Common myeloid progenitor, CD34-positive (primary cell): ENCODE data around the gene RASSF5.

ENCODE experiments used
- CTCF ChIA-PET: fragments of 350-600 bp; sonication (Branson Sonifier 250); formaldehyde crosslinking; loops from one replicate; lab custom pipeline; 2021; ENCODE audit warnings: antibody characterized with exemption; lab: Charles Lee
- POLR2A ChIA-PET: fragments of 350-600 bp; sonication (Branson Sonifier 250); formaldehyde crosslinking; loops from one replicate; lab custom pipeline; 2021; ENCODE audit warnings: antibody characterized with exemption; lab: Charles Lee
- DNase-seq, 3 donors: peaks; one replicate each; pipeline versions ENCODE4 v3.0.0 to v3.0.0-alpha.2; 2013
- H3K27ac ChIP-seq, 2 experiments: 1 replicate in 1 of 2; 2 replicates in 1 of 2; pipeline ENCODE4 v1.7.0; 2013; ENCODE audit warnings: inconsistent platforms in 2 of 2, low read length in 2 of 2, mild to moderate bottlenecking in 2 of 2, low read depth in 1 of 2, moderate library complexity in 1 of 2; ENCODE audit not compliant: severe bottlenecking in 2 of 2, insufficient read depth in 1 of 2, poor library complexity in 1 of 2
- H3K27me3 ChIP-seq, 5 experiments: replicated peaks in 2 of 5; 1 replicate in 3 of 5; 2 replicates in 2 of 5; pipeline versions ENCODE4 v1.6.1 to v1.7.0; 2013; ENCODE audit warnings: low read length in 4 of 5, mild to moderate bottlenecking in 2 of 5, moderate library complexity in 2 of 5, inconsistent platforms in 1 of 5; ENCODE audit not compliant: insufficient read depth in 5 of 5, control insufficient read depth in 4 of 5
- H3K36me3 ChIP-seq, 4 experiments: 1 replicate in 2 of 4; 2 replicates in 2 of 4; pipeline versions ENCODE4 v1.6.1 to v1.7.0; 2013; ENCODE audit warnings: low read length in 3 of 4, control low read depth in 1 of 4, mild to moderate bottlenecking in 1 of 4; ENCODE audit not compliant: control insufficient read depth in 4 of 4, insufficient read depth in 4 of 4
- H3K4me1 ChIP-seq, 4 experiments: 1 replicate in 3 of 4; 2 replicates in 1 of 4; pipeline versions ENCODE4 v1.6.1 to v1.7.1; 2013; ENCODE audit warnings: low read length in 3 of 4, mild to moderate bottlenecking in 3 of 4, control low read depth in 1 of 4, inconsistent platforms in 1 of 4, moderate library complexity in 1 of 4; ENCODE audit not compliant: control insufficient read depth in 4 of 4, insufficient read depth in 4 of 4; ENCODE audit errors: control extremely low read depth in 1 of 4
- H3K4me3 ChIP-seq, 7 experiments: 1 replicate in 4 of 7; 2 replicates in 3 of 7; pipeline versions ENCODE4 v1.5.1 to v1.7.0; 2013; ENCODE audit warnings: mild to moderate bottlenecking in 7 of 7, low read length in 6 of 7, moderate library complexity in 6 of 7, inconsistent platforms in 2 of 7, low read depth in 2 of 7, control low read depth in 1 of 7; ENCODE audit not compliant: insufficient read depth in 4 of 7, control insufficient read depth in 1 of 7; ENCODE audit errors: extremely low read depth in 1 of 7
- H3K9me3 ChIP-seq, 5 experiments: 1 replicate in 4 of 5; 2 replicates in 1 of 5; pipeline versions ENCODE4 v1.6.1 to v1.7.1; 2013; ENCODE audit warnings: low read length in 4 of 5, mild to moderate bottlenecking in 2 of 5, inconsistent platforms in 1 of 5, low read depth in 1 of 5, moderate library complexity in 1 of 5; ENCODE audit not compliant: control insufficient read depth in 4 of 5, insufficient read depth in 2 of 5; ENCODE audit errors: control extremely low read depth in 1 of 5
- WGBS: methylation state at CpG from one replicate; pipeline ENCODE4 v1.1.5; 2013; ENCODE audit not compliant: insufficient coverage; 5-methylcytosine and 5-hydroxymethylcytosine counted together

RASSF5 gene

DNA sequence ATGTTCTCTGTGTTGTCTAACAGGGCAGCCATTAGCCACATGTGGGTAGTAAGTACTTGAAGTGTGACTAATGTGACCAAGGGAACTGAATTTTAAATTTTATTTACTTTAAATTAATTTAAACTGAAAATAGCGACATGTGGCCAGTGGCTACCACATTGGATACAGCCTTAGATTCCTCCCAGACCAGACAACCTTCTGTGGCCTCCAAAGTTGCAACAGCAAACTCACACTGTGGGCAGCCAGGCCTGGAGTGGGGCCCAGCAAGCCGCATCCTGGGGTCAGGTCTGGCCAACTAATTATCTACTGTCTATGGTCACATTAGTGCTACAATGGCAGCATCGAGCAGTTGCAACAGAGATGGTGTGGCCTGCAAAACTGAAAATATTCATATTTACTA, 93.2 kb downstream of the RASSF5 start:
- ChIA-PET POLR2A (no interaction called here), CTCF (interaction anchor here (1.1 to 2.4 kb wide), 3 partner anchors 17 to 110 kb away, joined by 4 to 12 read pairs (median 5); no protein-coding TSS in a partner anchor)
- peaks cover 29 to 90% (median 54%) of the 10 kb centered on the region in 4 experiments for H3K36me3 ChIP-seq
- H3K27me3 ChIP-seq: no peaks in the 10 kb centered on the region
- 100% methylated on average over 2 of the region's 3 CpGs for WGBS
- no peak overlapping the region for H3K4me3 ChIP-seq
- no peak for DNase-seq
- H3K27ac ChIP-seq: no peak overlapping the region
- H3K4me1 ChIP-seq: no peaks in the 10 kb centered on the region
- H3K9me3 ChIP-seq: no peaks in the 10 kb centered on the region

DNA sequence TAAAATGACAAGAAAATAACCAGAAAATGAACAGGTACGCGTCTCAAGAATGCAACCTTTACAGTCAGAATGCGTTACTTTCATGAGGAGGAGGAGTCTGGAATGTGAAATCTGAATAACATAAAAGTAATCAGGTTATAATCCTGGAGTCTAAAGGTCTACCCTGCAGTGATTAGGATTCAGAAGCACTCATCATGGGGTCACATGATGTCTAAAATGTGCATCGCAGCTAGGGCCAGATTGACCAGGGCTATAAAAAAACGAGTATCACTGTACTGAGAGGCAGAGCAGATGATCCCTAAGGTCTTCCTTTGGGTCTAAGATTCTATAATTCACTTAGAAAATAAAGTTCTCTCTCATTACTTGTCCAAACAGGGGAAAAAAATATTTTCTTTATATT, 97.5 kb downstream of the RASSF5 start:
- Histone ChIP-seq H3K36me3 (peaks cover 14 to 69% (median 44%) of the 10 kb centered on the region in 4 experiments), H3K4me3 (no peak overlapping the region), H3K27me3 (no peaks in the 10 kb centered on the region), H3K27ac (no peak overlapping the region), H3K9me3 (no peaks in the 10 kb centered on the region), H3K4me1 (peaks cover 0 to 12% (median 5%) of the 10 kb centered on the region in 4 experiments)
- ChIA-PET POLR2A (no interaction called here), CTCF (interaction anchor here (0.6 to 1.0 kb wide), 2 partner anchors 13 to 197 kb away, joined by 3 to 5 read pairs; no protein-coding TSS in a partner anchor)
- WGBS: 95% methylated on average over 3 of the region's 5 CpGs
- DNase-seq: no peak

DNA sequence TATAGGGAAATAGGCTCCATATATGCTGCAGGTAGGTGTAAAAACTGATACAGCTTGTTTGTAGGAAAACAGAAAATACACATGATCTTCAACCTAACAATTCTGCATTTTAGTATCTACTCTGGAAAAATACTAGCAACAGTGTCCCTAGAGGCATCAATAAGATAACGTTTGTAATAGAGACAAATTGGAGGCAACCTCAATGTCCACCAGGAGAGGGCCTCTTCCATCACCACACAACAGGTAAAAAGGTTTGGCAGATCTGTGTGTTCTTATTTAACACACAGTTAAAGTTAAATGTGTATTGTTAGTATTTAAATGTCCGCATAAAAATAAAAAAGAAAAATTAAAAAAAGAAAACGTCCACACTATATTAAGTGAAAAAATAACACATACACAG, 99.5 kb downstream of the RASSF5 start:
- CTCF ChIA-PET: interaction anchor here (0.6 to 6.0 kb wide), 16 partner anchors 12 to 375 kb away, joined by 3 to 40 read pairs (median 3); partner anchors contain the start of gene DYRK3
- WGBS: no CpG with 5 or more reads among the region's 3 CpGs
- POLR2A ChIA-PET: no interaction called here

DNA sequence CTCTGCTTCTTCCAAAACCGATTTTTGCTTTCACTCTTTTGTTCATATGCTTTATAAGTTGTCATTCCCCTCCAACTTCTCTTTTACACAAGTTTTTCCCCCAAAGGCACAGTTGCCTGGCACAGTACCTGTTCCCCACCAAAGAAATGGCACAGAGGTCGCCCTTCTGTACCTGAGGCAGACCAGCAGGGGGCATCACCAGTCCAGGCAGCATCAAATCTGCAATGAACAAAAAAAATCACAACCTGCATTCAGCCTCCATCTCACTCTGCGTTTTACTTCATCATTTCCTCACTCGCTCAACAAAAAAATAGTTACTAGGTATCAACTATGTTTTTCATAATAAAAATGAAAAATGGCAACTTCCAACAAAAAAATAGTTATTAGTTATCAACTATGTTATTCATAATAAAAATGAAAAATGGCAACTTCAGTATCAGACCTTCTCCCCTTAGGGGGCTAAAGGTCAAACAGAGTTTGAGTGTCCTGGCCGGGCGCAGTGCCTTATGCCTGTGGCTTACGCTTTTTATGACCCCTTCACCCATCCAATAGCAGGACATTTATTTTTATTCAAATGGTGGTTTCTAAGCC, 100.9 kb downstream of the RASSF5 start:
- WGBS: 100% methylated on average over 2 of the region's 7 CpGs
- peak; percentile 56 to 73 (median 70) for DNase-seq
- Histone ChIP-seq H3K27me3 (no peaks in the 10 kb centered on the region), H3K4me3 (no peak overlapping the region), H3K27ac (no peak overlapping the region), H3K9me3 (no peaks in the 10 kb centered on the region), H3K4me1 (peaks cover 6 to 30% (median 17%) of the 10 kb centered on the region in 4 experiments), H3K36me3 (peaks cover 10 to 40% (median 27%) of the 10 kb centered on the region in 4 experiments)
- ChIA-PET CTCF (interaction anchor here (0.6 to 6.0 kb wide), 17 partner anchors 12 to 374 kb away, joined by 3 to 40 read pairs (median 4); partner anchors contain the start of gene DYRK3), POLR2A (no interaction called here)

More for the DNA sequence above, 99.5 kb downstream of the RASSF5 start:
- no peaks in the 10 kb centered on the region for H3K9me3 ChIP-seq
- DNase-seq: peak; percentile 54 to 77 (median 76)
- no peaks in the 10 kb centered on the region for H3K27me3 ChIP-seq
- H3K27ac ChIP-seq: no peak overlapping the region
- H3K36me3 ChIP-seq: peaks cover 13 to 53% (median 38%) of the 10 kb centered on the region in 4 experiments
- no peak overlapping the region for H3K4me3 ChIP-seq
- peaks cover 6 to 25% (median 16%) of the 10 kb centered on the region in 4 experiments for H3K4me1 ChIP-seq

DNA sequence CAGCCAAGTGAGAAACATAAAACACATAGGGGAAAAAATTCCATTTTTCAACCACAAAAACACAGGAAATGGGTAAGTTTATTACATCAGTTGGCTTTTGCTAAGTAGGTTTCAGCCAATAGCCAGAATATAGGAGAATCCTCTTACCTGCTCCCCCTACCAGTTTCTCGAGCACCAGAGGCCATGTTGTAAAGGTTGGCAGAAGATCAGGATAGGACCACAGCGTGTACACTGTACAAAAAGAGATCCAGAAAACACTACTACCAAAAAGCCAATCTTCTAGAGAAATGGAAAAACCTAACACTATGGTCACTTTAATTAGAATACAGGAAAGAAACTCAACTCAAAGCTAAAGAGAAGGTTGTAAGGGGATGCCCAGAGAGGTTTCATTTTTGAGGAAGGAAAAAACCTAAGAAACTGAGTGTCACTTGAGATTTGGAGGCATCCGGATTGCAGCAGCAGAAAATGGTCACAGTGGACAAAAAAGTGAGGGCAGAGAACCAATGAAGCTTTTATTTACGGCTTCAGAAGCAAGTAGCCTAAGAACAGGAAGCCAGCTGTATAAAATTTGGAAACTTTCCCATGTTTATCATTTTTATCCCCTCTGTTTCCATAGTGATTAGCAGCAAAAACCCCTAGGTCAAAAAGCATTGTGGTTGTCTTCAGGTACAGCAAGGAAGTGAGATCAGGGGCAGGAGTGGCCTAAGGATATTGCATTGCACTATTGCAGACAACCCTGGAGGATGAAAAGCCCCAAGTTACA, 102.1 kb downstream of the RASSF5 start:
- Histone ChIP-seq H3K36me3 (peaks cover 5 to 30% (median 20%) of the 10 kb centered on the region in 4 experiments), H3K27me3 (no peaks in the 10 kb centered on the region), H3K4me1 (peaks cover 6 to 30% (median 17%) of the 10 kb centered on the region in 4 experiments), H3K27ac (peak overlapping the region; percentile 48 to 81), H3K9me3 (no peaks in the 10 kb centered on the region), H3K4me3 (peak overlapping the region in 2 of 7 experiments; percentile 25 to 33)
- POLR2A ChIA-PET: no interaction called here
- peak; percentile 70 to 90 (median 90) for DNase-seq
- CTCF ChIA-PET: interaction anchor here (0.6 to 6.0 kb wide), 22 partner anchors 11 to 373 kb away, joined by 3 to 40 read pairs (median 4); partner anchors contain the start of gene DYRK3
- WGBS: 18% methylated on average over 2 of the region's 4 CpGs

DNA sequence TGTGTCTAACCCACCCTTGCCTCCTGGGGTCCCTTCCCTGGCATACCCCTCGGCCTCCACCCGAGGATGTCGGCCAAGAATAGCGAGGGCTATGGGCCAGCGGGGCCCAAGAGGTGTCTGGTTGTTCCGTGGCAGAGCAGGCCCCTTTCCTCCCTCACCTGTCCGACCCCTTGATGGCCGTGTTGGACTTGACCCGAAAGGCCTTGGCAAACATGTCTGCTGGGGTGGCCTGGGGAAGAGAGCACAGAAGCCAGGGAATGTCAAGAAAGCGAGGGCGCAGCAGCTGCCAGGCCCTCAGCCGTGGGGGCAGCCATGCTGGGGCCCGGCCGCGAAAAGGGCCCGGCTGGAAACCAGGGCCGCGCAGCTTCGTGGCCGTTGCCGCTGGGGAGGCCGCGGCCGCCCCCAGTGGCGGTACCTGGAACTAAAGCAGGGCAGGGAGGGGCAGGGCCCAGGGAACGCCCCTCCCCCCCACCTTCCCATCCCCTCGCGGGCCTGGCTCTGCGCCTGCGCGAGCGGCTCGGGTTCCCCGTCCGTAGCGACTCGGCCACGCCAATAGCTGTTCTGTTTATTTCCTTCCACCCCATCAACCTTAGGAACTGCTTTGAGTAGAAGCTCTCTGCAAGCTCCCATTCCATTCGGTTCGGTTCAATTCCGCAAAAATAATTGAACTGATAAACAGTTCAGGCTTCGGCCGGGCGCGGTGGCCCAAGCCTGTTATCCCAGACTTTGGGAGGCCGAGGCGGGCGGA, 105.0 kb downstream of the RASSF5 start, which contains the start of gene EIF2D:
Gene EIF2D (minus strand): TSS at position 337 of the 748 bp plus-strand sequence. CDS start 123 bp downstream, at position 214.
- peak; percentile 91 to 95 (median 94) for DNase-seq
- H3K9me3 ChIP-seq: no peaks in the 10 kb centered on the region
- H3K4me3 ChIP-seq: peak within 1 kb of the TSS; percentile 46 to 97 (median 89)
- peaks cover 3 to 10% (median 8%) of the 10 kb centered on the region in 4 experiments for H3K36me3 ChIP-seq
- POLR2A ChIA-PET: interaction anchor here (1.0 kb wide), 1 partner anchor 19 kb away, joined by 5 read pairs; no protein-coding TSS in a partner anchor
- 5% methylated on average over 45 of the region's 48 CpGs for WGBS
- peak within 1 kb of the TSS; percentile 96 to 98 for H3K27ac ChIP-seq
- peaks cover 6 to 30% (median 17%) of the 10 kb centered on the region in 4 experiments for H3K4me1 ChIP-seq
- CTCF ChIA-PET: interaction anchor here (0.7 to 6.0 kb wide), 12 partner anchors 10 to 322 kb away, joined by 3 to 40 read pairs (median 4); partner anchors contain the start of gene DYRK3
- no peaks in the 10 kb centered on the region for H3K27me3 ChIP-seq
